ENCODE results near the gene ZBTB16. TPM values are rescaled to one million over a fixed set of nuclear protein-coding genes. Genes with fewer than 3 reads are reported as not detected.

The ZBTB16 gene
- total RNA-seq, 1 donor = under 0.01 TPM

DNA sequence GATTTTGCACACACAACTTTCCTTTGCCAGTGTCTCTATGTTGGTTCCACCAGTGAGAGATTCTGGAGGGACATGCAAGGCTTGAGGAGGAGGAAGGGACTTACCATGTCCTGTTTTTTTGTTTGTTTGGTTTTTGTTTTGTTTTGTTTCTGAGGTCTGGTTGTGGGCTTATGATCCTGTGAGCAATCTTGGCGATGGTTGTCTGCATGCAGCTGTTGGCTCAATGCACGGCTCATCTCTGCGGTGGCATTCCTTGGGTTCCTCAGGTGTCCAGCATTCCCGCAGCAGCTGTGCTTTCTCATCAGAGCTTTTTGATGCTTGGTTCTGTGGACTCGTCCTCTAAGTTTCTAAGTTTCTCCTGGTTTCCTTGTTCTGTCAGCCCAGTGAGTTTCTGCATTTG lies 231.9 kb downstream of the ZBTB16 start:
- Histone ChIP-seq H2AFZ (ENCODE audit: low read length) (no peak overlapping the region), H3K4me2 (ENCODE audit: insufficient read depth, low read length) (peak overlapping the region; percentile 88), H3K4me1 (ENCODE audit: insufficient read depth, low read length) (peaks cover 58% of the 10 kb centered on the region), H3K4me3 (ENCODE audit: insufficient read depth, low read length) (peak overlapping the region; percentile 59), H3K79me2 (ENCODE audit: insufficient read depth, low read length) (peaks cover 1% of the 10 kb centered on the region), H3K27me3 (ENCODE audit: insufficient read depth, low read length) (no peaks in the 10 kb centered on the region), H3K27ac (ENCODE audit: low read depth, low read length) (peak overlapping the region; percentile 100), H3K36me3 (ENCODE audit: insufficient read depth, low read length) (no peaks in the 10 kb centered on the region), H3K9me3 (ENCODE audit: low read depth, low read length) (no peaks in the 10 kb centered on the region), H4K20me1 (ENCODE audit: insufficient read depth, low read length) (no peaks in the 10 kb centered on the region)
- TF ChIP-seq, protein P1, sequence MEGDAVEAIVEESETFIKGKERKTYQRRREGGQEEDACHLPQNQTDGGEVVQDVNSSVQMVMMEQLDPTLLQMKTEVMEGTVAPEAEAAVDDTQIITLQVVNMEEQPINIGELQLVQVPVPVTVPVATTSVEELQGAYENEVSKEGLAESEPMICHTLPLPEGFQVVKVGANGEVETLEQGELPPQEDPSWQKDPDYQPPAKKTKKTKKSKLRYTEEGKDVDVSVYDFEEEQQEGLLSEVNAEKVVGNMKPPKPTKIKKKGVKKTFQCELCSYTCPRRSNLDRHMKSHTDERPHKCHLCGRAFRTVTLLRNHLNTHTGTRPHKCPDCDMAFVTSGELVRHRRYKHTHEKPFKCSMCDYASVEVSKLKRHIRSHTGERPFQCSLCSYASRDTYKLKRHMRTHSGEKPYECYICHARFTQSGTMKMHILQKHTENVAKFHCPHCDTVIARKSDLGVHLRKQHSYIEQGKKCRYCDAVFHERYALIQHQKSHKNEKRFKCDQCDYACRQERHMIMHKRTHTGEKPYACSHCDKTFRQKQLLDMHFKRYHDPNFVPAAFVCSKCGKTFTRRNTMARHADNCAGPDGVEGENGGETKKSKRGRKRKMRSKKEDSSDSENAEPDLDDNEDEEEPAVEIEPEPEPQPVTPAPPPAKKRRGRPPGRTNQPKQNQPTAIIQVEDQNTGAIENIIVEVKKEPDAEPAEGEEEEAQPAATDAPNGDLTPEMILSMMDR (IDR thresholded peaks at IDR 0.05; ENCODE audit: extremely low read depth, low read depth, low read length) = no peak
- DNase-seq (ENCODE audit: insufficient read length, low spot score, missing footprints) = no peak

DNA sequence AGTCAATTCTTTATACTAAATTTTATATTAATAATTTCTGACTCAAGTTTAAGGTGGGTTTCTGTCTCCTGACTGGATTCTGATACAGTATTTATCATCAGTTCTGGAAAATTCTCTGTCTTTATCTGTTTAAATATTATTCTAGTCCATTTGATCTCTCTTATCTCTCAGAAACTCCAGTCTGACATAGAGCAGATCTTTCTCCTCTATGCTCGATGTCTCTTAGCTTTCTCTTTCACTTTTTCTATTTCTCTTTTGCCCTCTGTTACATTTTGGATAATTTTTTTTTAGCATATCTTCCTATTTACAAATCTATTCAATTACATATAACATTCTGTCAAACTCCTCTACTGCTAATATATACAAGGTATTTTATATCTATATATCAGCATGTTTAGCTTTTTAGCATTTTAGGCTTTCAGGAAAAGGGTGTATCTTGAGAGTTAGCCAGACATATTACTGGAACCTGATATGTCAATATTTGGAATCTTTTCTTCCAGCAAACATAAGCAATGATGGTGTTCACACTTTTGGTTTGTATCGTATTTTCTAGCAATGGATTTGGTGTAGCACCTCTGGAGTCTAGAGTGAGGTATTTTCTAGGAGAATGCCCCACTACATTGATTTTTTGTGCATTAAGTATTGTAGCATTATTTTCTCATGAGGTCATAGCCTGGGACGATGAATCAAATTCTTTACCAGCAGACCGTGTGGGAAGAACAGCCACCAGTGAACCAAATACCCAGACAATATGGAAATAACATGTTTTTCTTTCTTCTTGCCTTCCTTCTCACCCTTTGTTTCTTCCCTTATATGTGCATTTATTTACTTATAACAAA lies 232.6 kb downstream of the ZBTB16 start:
- Histone ChIP-seq H3K27ac (ENCODE audit: low read depth, low read length) (peak overlapping the region; percentile 100), H3K9me3 (ENCODE audit: low read depth, low read length) (no peaks in the 10 kb centered on the region), H3K27me3 (ENCODE audit: insufficient read depth, low read length) (no peaks in the 10 kb centered on the region), H4K20me1 (ENCODE audit: insufficient read depth, low read length) (no peaks in the 10 kb centered on the region), H3K36me3 (ENCODE audit: insufficient read depth, low read length) (no peaks in the 10 kb centered on the region), H3K4me2 (ENCODE audit: insufficient read depth, low read length) (peak overlapping the region; percentile 88), H2AFZ (ENCODE audit: low read length) (no peak overlapping the region), H3K79me2 (ENCODE audit: insufficient read depth, low read length) (peaks cover 8% of the 10 kb centered on the region), H3K4me1 (ENCODE audit: insufficient read depth, low read length) (peaks cover 55% of the 10 kb centered on the region), H3K4me3 (ENCODE audit: insufficient read depth, low read length) (peak overlapping the region; percentile 59)
- DNase-seq (ENCODE audit: insufficient read length, low spot score, missing footprints) = no peak
- TF ChIP-seq, protein P1 (IDR thresholded peaks at IDR 0.05; ENCODE audit: extremely low read depth, low read depth, low read length) = no peak

DNA sequence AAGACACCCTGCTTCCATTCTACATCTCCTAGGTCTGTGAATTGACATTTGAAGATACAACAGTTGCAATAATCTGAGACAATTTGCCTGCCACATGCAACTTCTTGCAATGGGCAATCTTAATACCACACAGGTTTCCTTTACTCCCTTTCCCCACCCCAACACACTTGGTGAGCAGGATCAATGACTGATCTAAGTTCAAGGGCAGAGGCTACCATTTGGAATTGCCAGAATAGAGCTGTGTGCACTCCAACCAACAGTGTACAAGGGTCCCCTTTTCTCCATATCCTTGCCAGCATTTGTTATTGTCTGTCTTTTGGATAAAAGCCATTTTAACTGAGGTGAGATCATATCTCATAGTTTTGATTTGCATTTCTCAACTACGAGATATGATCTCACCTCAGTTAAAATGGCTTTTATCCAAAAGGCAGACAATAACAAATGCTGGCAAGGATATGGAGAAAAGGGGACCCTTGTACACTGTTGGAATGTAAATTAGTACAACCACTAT lies 233.7 kb downstream of the ZBTB16 start:
- H2AFZ ChIP-seq (ENCODE audit: low read length) = no peak overlapping the region
- H3K4me1 ChIP-seq (ENCODE audit: insufficient read depth, low read length) = peaks cover 60% of the 10 kb centered on the region
- peaks cover 11% of the 10 kb centered on the region for H3K36me3 ChIP-seq (ENCODE audit: insufficient read depth, low read length)
- peak overlapping the region; percentile 100 for H3K27ac ChIP-seq (ENCODE audit: low read depth, low read length)
- no peak overlapping the region for H3K4me2 ChIP-seq (ENCODE audit: insufficient read depth, low read length)
- peaks cover 20% of the 10 kb centered on the region for H3K79me2 ChIP-seq (ENCODE audit: insufficient read depth, low read length)
- H3K4me3 ChIP-seq (ENCODE audit: insufficient read depth, low read length) = no peak overlapping the region
- TF ChIP-seq, protein P1 (IDR thresholded peaks at IDR 0.05; ENCODE audit: extremely low read depth, low read depth, low read length) = no peak
- H4K20me1 ChIP-seq (ENCODE audit: insufficient read depth, low read length) = peaks cover 7% of the 10 kb centered on the region
- H3K27me3 ChIP-seq (ENCODE audit: insufficient read depth, low read length) = no peaks in the 10 kb centered on the region
- no peaks in the 10 kb centered on the region for H3K9me3 ChIP-seq (ENCODE audit: low read depth, low read length)
- DNase-seq (ENCODE audit: insufficient read length, low spot score, missing footprints) = no peak
